ENCODE measurements around the gene TSPAN10.

DNA sequence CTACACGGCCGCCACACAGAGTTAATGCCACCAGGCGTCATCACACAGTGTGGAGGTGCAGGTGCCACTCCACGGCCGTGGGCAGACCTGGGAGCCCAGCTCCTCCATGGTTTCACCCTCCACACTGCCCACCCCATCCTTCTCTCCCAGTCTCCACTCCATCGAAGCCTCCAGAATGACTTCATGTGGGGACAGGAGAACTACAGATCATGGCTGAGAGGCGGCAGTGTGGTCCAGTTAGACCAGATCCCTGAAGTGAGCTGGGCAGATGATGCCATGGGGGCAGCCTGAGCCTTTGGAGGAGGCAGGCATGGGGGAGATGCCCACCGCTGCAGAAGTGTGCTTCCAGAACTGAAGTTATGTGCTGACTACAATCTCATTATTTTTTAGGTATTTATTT lies 46.9 kb upstream of the TSPAN10 start:
- TF ChIP-seq POLR2A (IDR thresholded peaks at IDR 0.05) = no peak
- TF ChIP-seq, protein P1, sequence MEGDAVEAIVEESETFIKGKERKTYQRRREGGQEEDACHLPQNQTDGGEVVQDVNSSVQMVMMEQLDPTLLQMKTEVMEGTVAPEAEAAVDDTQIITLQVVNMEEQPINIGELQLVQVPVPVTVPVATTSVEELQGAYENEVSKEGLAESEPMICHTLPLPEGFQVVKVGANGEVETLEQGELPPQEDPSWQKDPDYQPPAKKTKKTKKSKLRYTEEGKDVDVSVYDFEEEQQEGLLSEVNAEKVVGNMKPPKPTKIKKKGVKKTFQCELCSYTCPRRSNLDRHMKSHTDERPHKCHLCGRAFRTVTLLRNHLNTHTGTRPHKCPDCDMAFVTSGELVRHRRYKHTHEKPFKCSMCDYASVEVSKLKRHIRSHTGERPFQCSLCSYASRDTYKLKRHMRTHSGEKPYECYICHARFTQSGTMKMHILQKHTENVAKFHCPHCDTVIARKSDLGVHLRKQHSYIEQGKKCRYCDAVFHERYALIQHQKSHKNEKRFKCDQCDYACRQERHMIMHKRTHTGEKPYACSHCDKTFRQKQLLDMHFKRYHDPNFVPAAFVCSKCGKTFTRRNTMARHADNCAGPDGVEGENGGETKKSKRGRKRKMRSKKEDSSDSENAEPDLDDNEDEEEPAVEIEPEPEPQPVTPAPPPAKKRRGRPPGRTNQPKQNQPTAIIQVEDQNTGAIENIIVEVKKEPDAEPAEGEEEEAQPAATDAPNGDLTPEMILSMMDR (IDR thresholded peaks at IDR 0.05) = no peak
